Gastrocnemius medialis (tissue), 4 donors: ENCODE data around the gene IQGAP2.

Experiments
- CTCF ChIP-seq, 5 experiments: fragments of 450-650 bp in 3 of 5; fragments of 200-600 bp in 2 of 5; sonication (generic) in 2 of 5; IDR thresholded peaks in 4 of 5; conservative IDR thresholded peaks in 1 of 5; 1 replicate in 4 of 5; 2 replicates in 1 of 5; pipeline ENCODE4 v1.5.1; 2016 to 2019; ENCODE audit warnings: antibody characterized with exemption in 5 of 5, mild to moderate bottlenecking in 3 of 5, moderate library complexity in 3 of 5
- POLR2A ChIP-seq, 2 donors: fragments of 450-650 bp; IDR thresholded peaks; one replicate each; pipeline ENCODE4 v1.6.1; 2017; ENCODE audit warnings: antibody characterized with exemption in 2 of 2, mild to moderate bottlenecking in 2 of 2, moderate library complexity in 2 of 2

DNA sequence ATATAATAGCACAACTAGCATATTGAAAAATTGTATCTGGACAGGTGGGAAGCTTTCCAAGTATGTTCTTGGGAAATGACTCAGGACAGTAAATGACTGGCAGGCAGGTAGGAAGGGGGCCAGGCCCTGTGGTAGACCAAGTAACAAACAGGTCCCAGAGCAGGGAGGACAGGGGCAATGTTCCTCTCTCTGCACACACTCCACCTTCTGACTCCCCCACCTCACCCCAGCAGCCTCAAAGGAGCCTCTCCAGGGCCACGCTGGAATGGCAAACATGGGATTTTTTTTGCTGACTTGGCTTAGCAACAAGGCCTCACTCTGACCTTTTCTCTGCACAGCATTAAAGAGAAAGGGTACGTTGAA is 31.1 kb upstream of the IQGAP2 start:
- TF ChIP-seq CTCF (IDR thresholded peaks at IDR 0.05 in 4 of 5, conservative IDR thresholded peaks at IDR 0.05 in 1 of 5) (no peak), POLR2A (IDR thresholded peaks at IDR 0.05) (no peak)
